ENCODE data around the gene RGS13. TPM values are rescaled to one million over a fixed set of nuclear protein-coding genes. Genes with fewer than 3 reads are reported as not detected.
"Not testable (repeated sequence)": the region's sequence is repeated elsewhere in the genome, so short reads cannot be mapped to it uniquely, and the experiment has no call there.

RGS13 gene
- total RNA-seq, 3 donors from 2014 or later (not counting 1 experiment from before 2014, with no cell fraction given), result 0.45 to 1.3 (median 0.77) TPM

GRCh38 chr1:192682335-192682734 lies 46.4 kb downstream of the RGS13 start:
- no peaks in the 10 kb centered on the region for H3K4me1 ChIP-seq (ENCODE audit: control insufficient read depth, insufficient read depth, low read length)
- no peaks in the 10 kb centered on the region for H3K36me3 Mint-ChIP-seq
- H3K4me3 ChIP-seq (ENCODE audit: low read length), result no peak overlapping the region
- no peaks in the 10 kb centered on the region for H3K9me3 ChIP-seq (ENCODE audit: control insufficient read depth, insufficient read depth, low read length)
- H3K9me3 Mint-ChIP-seq, result peaks cover 4 to 7% of the 10 kb centered on the region in 2 donors
- no peak overlapping the region for H3K4me3 Mint-ChIP-seq
- H3K27me3 ChIP-seq (ENCODE audit: control insufficient read depth, insufficient read depth, low read length), result no peaks in the 10 kb centered on the region
- peaks cover 0 to 5% of the 10 kb centered on the region in 2 donors for H3K27me3 Mint-ChIP-seq (ENCODE audit: low read depth in 2 of 2)
- H3K27ac ChIP-seq (ENCODE audit: low read length), result no peak overlapping the region
- no peaks in the 10 kb centered on the region for H3K36me3 ChIP-seq (ENCODE audit: control insufficient read depth, insufficient read depth, low read length)
- DNase-seq (no peak), ATAC-seq (no peak)
- H3K27ac Mint-ChIP-seq, result no peak overlapping the region
- intact Hi-C loops (cut with micrococcal nuclease), result no loop called here
- H3K4me1 Mint-ChIP-seq, result no peaks in the 10 kb centered on the region
- TF ChIP-seq CTCF (IDR thresholded peaks at IDR 0.05), result no peak
- WGBS (ENCODE audit: insufficient coverage), result 82% methylated on average over 1 of the region's 1 CpG

GRCh38 chr1:192683081-192683480 lies 47.1 kb downstream of the RGS13 start:
- DNase-seq; H3K9me3 ChIP-seq (ENCODE audit: control insufficient read depth, insufficient read depth, low read length); ATAC-seq; H3K4me3 ChIP-seq (ENCODE audit: low read length); H3K4me1 ChIP-seq (ENCODE audit: control insufficient read depth, insufficient read depth, low read length); H3K27me3 ChIP-seq (ENCODE audit: control insufficient read depth, insufficient read depth, low read length); H3K36me3 Mint-ChIP-seq; H3K27ac ChIP-seq (ENCODE audit: low read length); H3K36me3 ChIP-seq (ENCODE audit: control insufficient read depth, insufficient read depth, low read length); H3K27ac Mint-ChIP-seq; H3K9me3 Mint-ChIP-seq; H3K4me3 Mint-ChIP-seq; H3K27me3 Mint-ChIP-seq (ENCODE audit: low read depth in 2 of 2); H3K4me1 Mint-ChIP-seq; intact Hi-C loops (cut with micrococcal nuclease): not testable (repeated sequence)
- WGBS (ENCODE audit: insufficient coverage), result 97% methylated on average over 4 of the region's 4 CpGs

- H3K9me3 Mint-ChIP-seq, result peaks cover 9 to 10% of the 10 kb centered on the region in 2 donors
Observed at GRCh38 chr1:192689459-192689858, 53.5 kb downstream of the RGS13 start.

GRCh38 chr1:192691041-192691440 lies 55.1 kb downstream of the RGS13 start:
- no peak for ATAC-seq
- Histone ChIP-seq H3K4me3 (ENCODE audit: low read length) (no peak overlapping the region), H3K36me3 (ENCODE audit: control insufficient read depth, insufficient read depth, low read length) (no peaks in the 10 kb centered on the region), H3K4me1 (ENCODE audit: control insufficient read depth, insufficient read depth, low read length) (no peaks in the 10 kb centered on the region), H3K27me3 (ENCODE audit: control insufficient read depth, insufficient read depth, low read length) (no peaks in the 10 kb centered on the region), H3K27ac (ENCODE audit: low read length) (no peak overlapping the region), H3K9me3 (ENCODE audit: control insufficient read depth, insufficient read depth, low read length) (no peaks in the 10 kb centered on the region)
- Mint-ChIP-seq H3K9me3 (peaks cover 6% of the 10 kb centered on the region in 2 donors), H3K4me1 (no peaks in the 10 kb centered on the region), H3K27ac (no peak overlapping the region), H3K36me3 (no peaks in the 10 kb centered on the region), H3K4me3 (no peak overlapping the region), H3K27me3 (ENCODE audit: low read depth in 2 of 2) (peaks cover 0 to 3% of the 10 kb centered on the region in 2 donors)
- 100% methylated on average over 1 of the region's 1 CpG for WGBS (ENCODE audit: insufficient coverage)
- intact Hi-C loops (cut with micrococcal nuclease), result no loop called here
- no peak for TF ChIP-seq CTCF (IDR thresholded peaks at IDR 0.05)
- no peak for DNase-seq

More at GRCh38 chr1:192689459-192689858, 53.5 kb downstream of the RGS13 start:
- no peak overlapping the region for H3K4me3 ChIP-seq (ENCODE audit: low read length)
- Mint-ChIP-seq H3K36me3 (no peaks in the 10 kb centered on the region), H3K4me1 (no peaks in the 10 kb centered on the region), H3K4me3 (no peak overlapping the region), H3K27me3 (ENCODE audit: low read depth in 2 of 2) (peaks cover 0 to 3% of the 10 kb centered on the region in 2 donors), H3K27ac (no peak overlapping the region)
- no peak overlapping the region for H3K27ac ChIP-seq (ENCODE audit: low read length)
- no peaks in the 10 kb centered on the region for H3K4me1 ChIP-seq (ENCODE audit: control insufficient read depth, insufficient read depth, low read length)
- DNase-seq, result no peak
- H3K36me3 ChIP-seq (ENCODE audit: control insufficient read depth, insufficient read depth, low read length), result no peaks in the 10 kb centered on the region
- H3K9me3 ChIP-seq (ENCODE audit: control insufficient read depth, insufficient read depth, low read length), result no peaks in the 10 kb centered on the region
- TF ChIP-seq CTCF (IDR thresholded peaks at IDR 0.05), result no peak
- H3K27me3 ChIP-seq (ENCODE audit: control insufficient read depth, insufficient read depth, low read length), result no peaks in the 10 kb centered on the region
- ATAC-seq, result no peak
- intact Hi-C loops (cut with micrococcal nuclease), result no loop called here
